Keratinocyte (primary cell): Measurements from ENCODE around the gene GAB2. TPM values are rescaled to one million over a fixed set of nuclear protein-coding genes. Genes with fewer than 3 reads are reported as not detected.

Experiments used
- DNase-seq: peaks from one replicate; pipeline ENCODE4 v3.0.0-alpha.2; 2011; ENCODE audit warnings: low read depth, missing footprints, low spot score
- FAIRE-seq: peaks from 2 replicates; lab custom pipeline; 2011; peaks lifted over from hg19 to GRCh38; lab: Jason Lieb, UNC
- H2AFZ ChIP-seq: 2 replicates; pipeline ENCODE4 v1.6.0; 2012; ENCODE audit warnings: low read length, control low read depth, inconsistent platforms; ENCODE audit not compliant: control insufficient read depth
- H3K27ac ChIP-seq: 2 replicates; pipeline ENCODE4 v1.5.1; 2011; ENCODE audit warnings: low read length; ENCODE audit not compliant: control insufficient read depth, insufficient read depth
- H3K27me3 ChIP-seq: 3 replicates; pipeline ENCODE4 v1.6.0; 2011; ENCODE audit warnings: low read length; ENCODE audit not compliant: control insufficient read depth, insufficient read depth; ENCODE audit errors: extremely low read depth
- H3K36me3 ChIP-seq, 2 experiments: 2 replicates in 1 of 2; 3 replicates in 1 of 2; pipeline ENCODE4 v1.5.1; 2011; ENCODE audit warnings: low read length in 2 of 2, mild to moderate bottlenecking in 1 of 2; ENCODE audit not compliant: control insufficient read depth in 2 of 2, insufficient read depth in 2 of 2; ENCODE audit errors: extremely low read depth in 1 of 2
- H3K4me1 ChIP-seq: 3 replicates; pipeline ENCODE4 v1.5.1; 2011; ENCODE audit warnings: low read length; ENCODE audit not compliant: control insufficient read depth, insufficient read depth; ENCODE audit errors: extremely low read depth
- H3K4me2 ChIP-seq: 3 replicates; pipeline ENCODE4 v1.6.0; 2011; ENCODE audit warnings: low read depth, low read length; ENCODE audit not compliant: control insufficient read depth, insufficient read depth; ENCODE audit errors: extremely low read depth
- H3K4me3 ChIP-seq, 3 experiments: fragments of 200-600 bp in 1 of 3; sonication (generic) in 1 of 3; 2 replicates in 2 of 3; 3 replicates in 1 of 3; pipeline ENCODE4 v1.5.1; 2011 to 2016; ENCODE audit warnings: low read length in 3 of 3, mild to moderate bottlenecking in 3 of 3, control low read depth in 2 of 3, inconsistent platforms in 1 of 3, low read depth in 1 of 3, mixed read lengths in 1 of 3, mixed run types in 1 of 3, moderate library complexity in 1 of 3; ENCODE audit not compliant: control insufficient read depth in 2 of 3, insufficient read depth in 2 of 3; ENCODE audit errors: extremely low read depth in 1 of 3
- H3K79me2 ChIP-seq: 2 replicates; pipeline ENCODE4 v1.6.0; 2012; ENCODE audit warnings: low read length; ENCODE audit not compliant: control insufficient read depth, insufficient read depth
- H3K9ac ChIP-seq: 3 replicates; pipeline ENCODE4 v1.6.0; 2011; ENCODE audit warnings: low read length; ENCODE audit not compliant: control insufficient read depth, insufficient read depth; ENCODE audit errors: extremely low read depth
- H3K9me1 ChIP-seq: 3 replicates; pipeline ENCODE4 v1.6.0; 2011; ENCODE audit warnings: low read length; ENCODE audit not compliant: control insufficient read depth, insufficient read depth; ENCODE audit errors: extremely low read depth
- H3K9me3 ChIP-seq: 2 replicates; pipeline ENCODE4 v1.5.1; 2012; ENCODE audit warnings: low read depth, low read length; ENCODE audit not compliant: control insufficient read depth
- H4K20me1 ChIP-seq: 3 replicates; pipeline ENCODE4 v1.6.0; 2011; ENCODE audit warnings: low read length; ENCODE audit not compliant: control insufficient read depth, insufficient read depth; ENCODE audit errors: extremely low read depth
- EZH2 ChIP-seq: IDR thresholded peaks from one replicate; pipeline ENCODE4 v1.6.1; 2012; ENCODE audit warnings: inconsistent platforms, mild to moderate bottlenecking, low read length, moderate library complexity
- dilution Hi-C: fragments of 300-500 bp; cut with MboI; formaldehyde crosslinking; loops from one replicate; pipeline ENCODE4 v1.7.0; 2020; ENCODE audit warnings: low sequenced_read_pairs; ENCODE audit not compliant: extremely low pct_ligation_motif_present
- polyA plus RNA-seq, 5 experiments: library from polyadenylated mRNA; depleted of rRNA in 3 of 5; stranded (reverse) in 3 of 5; stranded (forward) in 1 of 5; unstranded in 1 of 5; fragments of >200 nt; gene quantifications; 1 replicate in 1 of 5; 2 replicates in 3 of 5; 3 replicates in 1 of 5; pipeline versions ENCODE4 v1.2.1 to v1.2.3, GENCODE V29; 2011 to 2012; ENCODE audit warnings: missing spikeins in 2 of 5, low read depth in 1 of 5, low replicate concordance in 1 of 5
- TF ChIP-seq, protein P1 (sequence below), 3 experiments: IDR thresholded peaks in 1 of 3; conservative IDR thresholded peaks in 1 of 3; optimal IDR thresholded peaks in 1 of 3; 2 replicates in 2 of 3; 3 replicates in 1 of 3; pipeline versions ENCODE3 to v1.5.1; 2011; ENCODE audit warnings: low read length in 3 of 3, mild to moderate bottlenecking in 3 of 3, moderate library complexity in 2 of 3, control low read depth in 1 of 3, inconsistent platforms in 1 of 3; ENCODE audit not compliant: insufficient read depth in 2 of 3; ENCODE audit errors: extremely low read depth in 1 of 3

GAB2 gene
- polyA plus RNA-seq, 1 donor (not counting 4 experiments of a cell fraction or from before 2014, with no cell fraction given), result 0.68 TPM

DNA sequence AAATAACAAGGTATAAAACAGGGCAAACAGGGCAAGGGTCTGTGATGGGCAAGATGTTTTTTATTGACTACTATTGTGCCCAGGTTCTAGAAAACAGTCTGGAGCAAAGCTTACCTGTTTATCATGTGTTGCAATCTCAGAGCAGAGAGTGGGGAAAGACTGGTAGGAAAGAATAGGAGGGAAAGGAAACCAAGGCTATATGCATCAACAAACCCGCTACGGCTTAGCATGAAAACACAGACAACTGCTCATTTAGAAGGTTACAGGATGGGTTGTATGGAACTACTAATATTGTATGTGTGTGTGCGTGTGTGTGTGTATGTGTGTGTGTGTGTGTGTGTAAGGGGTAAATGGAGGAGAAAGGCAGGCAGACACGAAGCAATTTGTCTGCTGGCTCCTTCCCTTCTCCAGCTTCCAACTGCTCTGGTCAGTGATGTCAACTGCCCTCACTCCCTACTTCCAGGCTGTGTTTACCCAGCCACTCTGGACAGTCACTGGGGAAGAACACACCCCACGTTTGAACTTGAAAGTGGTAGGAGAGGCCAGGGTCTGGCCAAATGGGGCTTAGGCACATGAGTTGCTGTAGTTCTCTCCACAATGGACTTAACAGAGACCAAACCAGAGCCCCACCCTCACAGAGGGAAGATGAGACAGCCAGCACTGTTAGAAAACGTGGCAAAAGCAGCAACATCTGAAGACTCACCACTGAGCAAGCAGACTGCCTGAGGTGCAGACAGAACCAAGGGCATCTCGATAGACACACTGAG, 47.0 kb downstream of the GAB2 start:
- no peaks in the 10 kb centered on the region for H4K20me1 ChIP-seq
- H3K27me3 ChIP-seq, result no peaks in the 10 kb centered on the region
- no peak overlapping the region for H3K4me2 ChIP-seq
- no peaks in the 10 kb centered on the region for H3K9me3 ChIP-seq
- no peaks in the 10 kb centered on the region for H3K79me2 ChIP-seq
- no peak overlapping the region for H2AFZ ChIP-seq
- no peak overlapping the region for H3K9ac ChIP-seq
- H3K9me1 ChIP-seq, result no peaks in the 10 kb centered on the region
- FAIRE-seq (no peak), DNase-seq (no peak)
- H3K4me1 ChIP-seq, result peaks cover 2% of the 10 kb centered on the region
- TF ChIP-seq EZH2, result no peak
- TF ChIP-seq, protein P1, sequence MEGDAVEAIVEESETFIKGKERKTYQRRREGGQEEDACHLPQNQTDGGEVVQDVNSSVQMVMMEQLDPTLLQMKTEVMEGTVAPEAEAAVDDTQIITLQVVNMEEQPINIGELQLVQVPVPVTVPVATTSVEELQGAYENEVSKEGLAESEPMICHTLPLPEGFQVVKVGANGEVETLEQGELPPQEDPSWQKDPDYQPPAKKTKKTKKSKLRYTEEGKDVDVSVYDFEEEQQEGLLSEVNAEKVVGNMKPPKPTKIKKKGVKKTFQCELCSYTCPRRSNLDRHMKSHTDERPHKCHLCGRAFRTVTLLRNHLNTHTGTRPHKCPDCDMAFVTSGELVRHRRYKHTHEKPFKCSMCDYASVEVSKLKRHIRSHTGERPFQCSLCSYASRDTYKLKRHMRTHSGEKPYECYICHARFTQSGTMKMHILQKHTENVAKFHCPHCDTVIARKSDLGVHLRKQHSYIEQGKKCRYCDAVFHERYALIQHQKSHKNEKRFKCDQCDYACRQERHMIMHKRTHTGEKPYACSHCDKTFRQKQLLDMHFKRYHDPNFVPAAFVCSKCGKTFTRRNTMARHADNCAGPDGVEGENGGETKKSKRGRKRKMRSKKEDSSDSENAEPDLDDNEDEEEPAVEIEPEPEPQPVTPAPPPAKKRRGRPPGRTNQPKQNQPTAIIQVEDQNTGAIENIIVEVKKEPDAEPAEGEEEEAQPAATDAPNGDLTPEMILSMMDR (optimal IDR thresholded peaks at IDR 0.05 in 1 of 3, IDR thresholded peaks at IDR 0.05 in 1 of 3, conservative IDR thresholded peaks at IDR 0.05 in 1 of 3; ENCODE audit: extremely low read depth in 1 of 3, insufficient read depth in 2 of 3, low read length in 3 of 3), result no peak
- dilution Hi-C loops, result no loop called here
- H3K4me3 ChIP-seq, result no peak overlapping the region
- H3K27ac ChIP-seq, result no peak overlapping the region
- no peaks in the 10 kb centered on the region for H3K36me3 ChIP-seq

DNA sequence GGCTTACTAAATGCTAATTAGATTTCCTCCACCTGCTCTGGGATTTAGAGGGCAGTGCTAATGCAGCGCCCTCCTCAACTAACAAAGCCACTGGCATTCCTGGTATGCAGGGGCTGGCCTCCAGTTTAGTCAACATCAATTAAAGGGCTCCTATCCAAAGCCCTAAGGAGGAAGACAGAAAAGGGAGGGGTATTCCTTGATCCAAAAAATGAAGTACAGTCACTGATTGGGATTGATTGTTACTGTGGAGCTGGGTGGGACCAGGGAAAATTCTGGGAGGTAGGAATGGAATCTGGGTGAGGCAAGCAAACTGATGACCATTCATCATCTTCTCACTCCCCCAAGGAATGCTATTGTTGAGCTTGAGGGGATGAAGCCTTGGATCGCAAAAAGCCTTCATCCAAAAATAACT, 52.2 kb downstream of the GAB2 start:
- Histone ChIP-seq H3K9me1 (no peaks in the 10 kb centered on the region), H3K4me2 (peak overlapping the region; percentile 62), H3K79me2 (no peaks in the 10 kb centered on the region), H3K27ac (no peak overlapping the region), H3K9me3 (no peaks in the 10 kb centered on the region), H4K20me1 (no peaks in the 10 kb centered on the region), H3K36me3 (no peaks in the 10 kb centered on the region), H2AFZ (peak overlapping the region; percentile 16), H3K4me1 (peaks cover 10% of the 10 kb centered on the region), H3K4me3 (no peak overlapping the region), H3K27me3 (no peaks in the 10 kb centered on the region), H3K9ac (no peak overlapping the region)
- peak; percentile 9 for FAIRE-seq
- dilution Hi-C loops, result no loop called here
- no peak for TF ChIP-seq EZH2
- TF ChIP-seq, protein P1 (optimal IDR thresholded peaks at IDR 0.05 in 1 of 3, IDR thresholded peaks at IDR 0.05 in 1 of 3, conservative IDR thresholded peaks at IDR 0.05 in 1 of 3; ENCODE audit: extremely low read depth in 1 of 3, insufficient read depth in 2 of 3, low read length in 3 of 3), result no peak
- DNase-seq, result peak; percentile 21
